GM04503 (cell line): ENCODE measurements around the gene CCSER1.

ENCODE experiments used
- DNase-seq: peaks from one replicate; pipeline ENCODE4 v3.0.0-alpha.2; 2012; ENCODE audit warnings: low read depth

CCSER1 gene

DNA sequence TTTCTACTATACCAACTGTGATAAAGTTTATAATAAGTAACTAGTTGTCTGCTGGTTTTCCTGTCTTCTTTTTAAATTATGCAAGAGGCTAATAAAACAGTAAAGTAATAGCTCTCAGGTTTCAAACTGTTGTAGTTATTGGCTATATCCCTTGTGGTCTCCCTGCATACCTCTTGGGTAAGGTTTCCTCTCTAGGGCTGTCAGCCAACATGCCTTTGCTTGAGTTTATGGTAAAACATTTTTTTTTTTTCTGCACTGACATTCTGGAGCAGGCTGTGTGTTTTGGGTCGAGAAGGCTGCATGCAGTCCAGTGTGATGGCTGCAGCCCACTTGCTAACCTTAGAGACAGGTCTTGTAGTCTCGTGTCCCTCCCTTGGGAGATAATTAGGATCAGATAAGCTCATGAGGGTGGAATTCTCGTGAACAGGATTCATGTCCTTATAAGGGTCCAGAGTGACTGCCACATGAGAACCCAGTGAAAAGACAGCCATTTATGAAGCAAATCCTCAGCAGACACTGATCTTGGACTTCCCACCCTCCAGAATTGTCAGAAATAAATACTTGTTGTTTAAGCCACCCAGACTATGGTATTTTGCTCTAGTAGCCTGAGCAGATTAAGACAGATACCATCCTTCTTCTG is 831.2 kb downstream of the CCSER1 start:
- no peak for DNase-seq

DNA sequence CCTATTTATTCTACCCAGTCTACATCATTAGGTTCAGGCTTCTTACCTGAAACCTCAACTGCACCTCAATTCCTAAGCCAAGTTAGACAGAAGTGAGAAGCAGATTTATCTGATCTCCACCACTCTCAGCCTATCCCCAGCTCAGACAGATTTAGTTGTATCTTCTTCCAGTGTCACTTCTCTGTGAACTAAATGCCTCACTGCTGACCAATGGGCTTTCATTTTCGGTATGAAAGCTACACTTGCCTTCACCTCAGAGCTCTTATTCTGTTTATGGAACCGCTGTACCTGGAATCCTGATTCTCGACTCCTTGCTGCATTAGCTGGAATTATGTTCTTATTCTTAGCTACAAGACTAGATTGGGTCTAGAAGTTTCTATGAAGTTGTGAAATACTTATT is 833.2 kb downstream of the CCSER1 start:
- DNase-seq: no peak

DNA sequence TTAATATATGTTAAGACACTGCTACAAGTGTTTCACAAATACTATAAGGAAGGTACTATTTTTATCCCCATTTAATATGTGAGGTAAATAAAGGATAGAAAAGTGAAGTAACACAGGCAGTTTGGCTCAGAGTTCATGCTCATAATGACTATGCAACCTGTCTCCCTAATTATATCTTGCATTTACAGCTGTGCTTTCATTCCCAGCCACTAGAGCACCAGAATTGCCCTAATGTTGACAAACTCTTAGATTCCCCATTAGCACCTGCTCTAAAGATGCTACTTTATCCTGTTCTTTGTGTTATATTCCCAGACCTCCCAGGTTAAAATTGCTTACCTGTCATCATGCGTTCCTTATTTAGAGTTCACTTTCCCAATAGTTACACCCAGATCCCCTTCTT is 833.6 kb downstream of the CCSER1 start:
- DNase-seq: no peak

DNA sequence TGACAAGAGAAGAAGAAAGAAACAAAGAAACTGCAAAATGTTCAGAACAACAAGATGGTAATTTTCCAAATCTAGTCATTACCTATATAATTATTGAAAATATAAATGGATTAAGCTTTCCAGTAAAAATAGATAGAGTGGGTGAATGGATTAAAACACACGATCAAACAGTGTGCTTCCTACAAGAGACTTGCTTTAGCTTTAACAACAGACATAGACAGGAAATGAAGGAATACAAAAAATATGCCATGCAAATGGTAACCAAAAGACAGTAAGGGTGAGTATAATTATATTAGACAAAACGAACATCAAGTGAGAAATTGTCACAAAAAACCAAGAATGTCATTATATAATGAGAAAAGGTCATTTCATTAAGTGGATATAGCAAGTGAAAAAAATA is 842.8 kb downstream of the CCSER1 start:
- no peak for DNase-seq

DNA sequence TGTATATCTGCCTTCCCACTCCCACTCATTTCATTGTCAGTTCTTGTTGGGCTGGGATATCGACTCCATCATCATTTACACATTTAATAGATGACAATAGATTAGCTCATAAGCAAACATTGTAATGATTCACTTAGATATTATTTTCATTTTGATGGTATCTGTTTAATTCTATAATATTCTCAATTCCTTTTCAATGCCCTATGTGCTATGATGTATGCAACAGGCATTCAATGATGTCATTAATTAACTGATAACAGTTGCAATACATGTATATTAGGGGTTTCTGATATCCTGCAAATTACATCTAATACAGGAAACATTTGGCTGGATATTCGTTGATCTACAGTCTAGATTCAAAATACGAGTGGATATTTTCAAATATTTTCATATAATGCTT is 850.5 kb downstream of the CCSER1 start:
- DNase-seq: no peak

DNA sequence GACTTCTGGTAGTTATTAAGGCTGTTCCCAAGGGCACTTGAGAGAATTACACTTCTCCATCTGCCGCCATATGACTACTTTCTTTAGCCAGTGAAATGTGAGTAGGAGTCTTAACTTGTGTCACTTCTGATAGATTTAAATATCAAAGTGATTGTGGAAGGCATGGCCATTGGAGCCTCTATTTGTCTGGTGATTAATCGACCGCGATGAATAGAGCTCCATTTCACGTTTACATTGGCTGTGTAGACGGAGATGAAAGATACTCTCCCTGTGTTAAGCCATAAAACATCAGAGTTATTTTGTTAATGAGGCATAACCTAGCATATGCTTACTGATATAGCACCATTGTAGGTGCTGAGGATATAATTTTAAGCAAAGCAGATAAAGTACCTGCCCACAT is 852.4 kb downstream of the CCSER1 start:
- DNase-seq: no peak

DNA sequence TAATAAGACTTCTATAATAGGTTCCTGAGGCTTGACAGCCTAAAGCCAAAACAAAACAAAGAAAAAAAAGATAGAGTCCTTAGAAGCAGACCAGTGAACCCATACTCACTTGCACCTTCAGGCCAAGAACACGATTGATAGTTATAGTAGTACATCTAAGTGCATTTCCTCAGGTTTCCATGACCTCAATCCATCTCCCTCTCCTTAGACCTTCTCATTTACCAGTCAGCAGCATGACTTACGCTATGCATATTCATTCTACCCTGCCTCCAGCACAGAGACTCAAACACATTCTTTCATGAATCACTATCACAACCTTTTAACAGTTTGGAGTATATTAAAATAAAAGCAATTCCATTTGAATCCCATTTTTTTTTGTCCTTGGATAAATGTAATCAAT is 855.6 kb downstream of the CCSER1 start:
- DNase-seq: no peak

DNA sequence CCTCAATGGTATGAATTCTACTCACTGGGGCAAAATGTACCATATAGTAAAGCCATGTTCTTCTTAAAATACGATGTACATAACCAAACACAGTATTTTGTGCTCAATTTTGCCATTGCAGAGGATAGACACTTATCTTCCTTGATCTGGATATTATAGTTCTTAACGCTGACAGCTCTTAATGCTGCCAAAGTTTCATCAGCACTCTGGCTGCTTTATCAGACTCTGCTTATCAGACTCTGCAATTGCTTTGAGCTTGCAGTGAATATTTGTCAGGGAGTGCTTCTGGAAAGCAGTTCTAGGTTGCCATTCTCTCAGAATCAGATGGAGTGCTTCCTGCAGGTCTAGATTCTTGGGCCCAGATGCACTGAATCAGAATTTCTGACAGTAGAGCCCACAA is 863.1 kb downstream of the CCSER1 start:
- no peak for DNase-seq

DNA sequence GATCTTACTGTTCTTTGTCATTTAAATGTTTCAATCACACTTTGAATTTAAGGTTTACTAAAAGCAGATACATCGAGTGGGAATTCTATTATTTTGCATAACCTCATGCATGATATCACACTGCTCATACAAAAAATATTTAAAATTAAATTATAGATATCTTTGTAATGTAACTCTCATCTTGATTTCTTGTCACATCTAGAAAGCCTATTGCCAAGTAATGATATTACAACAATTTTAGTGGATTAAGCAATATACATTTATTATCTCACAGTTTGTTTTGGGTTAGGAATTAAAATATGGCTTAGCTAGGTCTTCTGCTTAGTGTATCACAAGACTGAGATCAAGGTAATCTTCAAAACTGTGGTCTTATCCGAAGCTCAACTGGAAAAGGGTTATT is 865.0 kb downstream of the CCSER1 start:
- no peak for DNase-seq

DNA sequence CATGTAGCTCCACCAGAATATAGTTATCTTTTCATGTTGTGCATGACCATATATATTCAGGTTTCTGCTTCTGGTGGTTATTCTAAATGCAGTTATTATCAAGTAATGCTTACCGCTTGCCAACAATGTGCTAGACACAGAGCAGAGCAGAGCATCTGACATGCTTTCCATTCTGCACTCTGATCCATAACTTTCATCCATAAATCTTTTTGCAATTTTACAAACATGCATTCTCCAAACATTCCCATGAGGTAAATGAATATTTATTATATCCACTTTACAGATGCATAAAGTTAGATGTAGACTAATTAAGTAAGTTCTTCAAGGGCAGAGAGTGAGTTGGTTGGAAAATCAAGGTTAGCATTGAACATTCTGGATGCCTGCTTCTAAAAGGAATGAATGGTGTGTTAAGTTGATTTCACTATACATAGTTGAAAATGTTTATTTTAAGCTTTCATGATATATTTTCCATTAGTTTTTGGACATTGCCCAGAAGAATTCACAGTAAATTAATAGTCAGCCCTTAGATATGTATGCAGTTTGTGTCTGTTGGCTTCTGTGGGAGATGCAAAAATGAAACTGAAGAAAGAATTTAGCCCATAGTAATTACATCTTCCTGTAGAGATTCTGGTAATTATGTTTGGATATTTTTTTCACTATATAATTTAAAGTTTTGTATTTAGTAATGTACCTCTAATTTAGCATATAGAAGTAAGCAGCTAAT is 867.8 kb downstream of the CCSER1 start:
- DNase-seq: no peak

DNA sequence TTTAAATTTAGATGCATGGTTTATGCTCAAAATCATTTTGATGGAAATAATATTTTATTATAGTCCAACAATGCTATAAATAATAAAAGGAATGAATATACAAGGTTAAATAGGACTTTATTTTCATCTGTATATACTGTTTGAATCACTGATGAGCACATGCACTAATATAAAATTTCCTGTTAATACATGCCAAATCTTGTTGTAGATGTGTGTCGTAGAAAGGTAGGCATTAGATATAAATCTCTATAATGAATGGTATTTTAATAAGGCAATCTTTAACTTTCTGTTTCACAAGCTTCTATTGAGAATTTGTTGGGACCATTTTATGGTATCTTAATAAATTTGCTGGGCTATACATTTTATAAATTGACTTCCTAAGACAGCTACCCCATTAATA is 868.8 kb downstream of the CCSER1 start:
- DNase-seq: no peak

DNA sequence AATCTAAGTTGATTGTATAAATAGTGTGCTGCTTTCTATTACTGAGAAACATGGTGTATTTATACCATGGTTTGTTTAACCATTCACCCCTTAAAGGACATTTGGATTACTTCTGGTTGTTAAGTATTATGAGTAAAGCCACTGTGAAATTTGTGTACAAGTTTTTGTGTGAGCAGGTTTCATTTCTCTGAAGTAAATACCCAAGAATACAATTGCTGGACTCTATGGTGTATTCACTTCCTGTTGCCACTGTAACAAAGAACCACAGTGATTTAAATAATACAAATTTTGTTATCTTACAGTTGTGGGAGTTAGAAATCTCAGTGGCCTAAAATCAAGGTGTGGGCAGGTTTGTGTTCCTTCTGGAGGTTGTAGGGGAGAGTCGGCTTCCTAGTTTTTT is 869.6 kb downstream of the CCSER1 start:
- no peak for DNase-seq

DNA sequence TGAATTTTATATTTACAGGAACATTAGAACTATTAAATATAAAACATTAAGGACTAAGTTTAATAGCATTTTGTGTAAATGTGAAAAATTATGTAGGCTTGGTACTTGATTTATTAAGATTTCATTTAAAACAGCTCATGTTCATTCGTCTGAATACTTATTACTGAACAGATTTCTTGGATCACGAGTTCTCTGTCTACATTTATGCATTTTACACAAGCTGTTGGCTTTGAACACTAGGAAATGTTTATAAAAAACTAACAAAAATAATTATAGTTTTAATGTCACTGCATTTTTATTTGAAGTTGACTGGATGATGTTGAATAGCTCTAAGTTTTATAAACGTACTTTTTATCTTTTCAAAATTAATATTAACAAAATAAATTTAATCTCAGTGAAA is 888.7 kb downstream of the CCSER1 start:
- DNase-seq: no peak

DNA sequence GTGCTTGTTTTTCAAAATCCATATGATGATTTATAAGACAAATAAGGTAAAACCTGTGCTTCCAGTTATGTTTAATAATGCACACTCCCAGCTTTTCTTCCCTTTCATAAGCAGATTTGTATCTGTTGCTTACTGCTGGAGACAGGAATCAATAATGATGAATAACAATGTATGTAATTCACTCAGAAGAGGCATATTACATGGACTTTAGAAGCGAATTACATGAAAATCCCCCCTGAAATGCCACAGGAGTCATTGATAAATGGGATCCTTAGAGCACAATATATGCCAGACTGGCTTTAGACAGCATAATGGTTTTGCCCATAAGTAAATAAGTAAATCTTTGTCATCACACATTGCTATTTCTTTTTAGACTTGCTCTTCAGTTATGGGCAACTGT is 892.3 kb downstream of the CCSER1 start:
- DNase-seq: no peak

DNA sequence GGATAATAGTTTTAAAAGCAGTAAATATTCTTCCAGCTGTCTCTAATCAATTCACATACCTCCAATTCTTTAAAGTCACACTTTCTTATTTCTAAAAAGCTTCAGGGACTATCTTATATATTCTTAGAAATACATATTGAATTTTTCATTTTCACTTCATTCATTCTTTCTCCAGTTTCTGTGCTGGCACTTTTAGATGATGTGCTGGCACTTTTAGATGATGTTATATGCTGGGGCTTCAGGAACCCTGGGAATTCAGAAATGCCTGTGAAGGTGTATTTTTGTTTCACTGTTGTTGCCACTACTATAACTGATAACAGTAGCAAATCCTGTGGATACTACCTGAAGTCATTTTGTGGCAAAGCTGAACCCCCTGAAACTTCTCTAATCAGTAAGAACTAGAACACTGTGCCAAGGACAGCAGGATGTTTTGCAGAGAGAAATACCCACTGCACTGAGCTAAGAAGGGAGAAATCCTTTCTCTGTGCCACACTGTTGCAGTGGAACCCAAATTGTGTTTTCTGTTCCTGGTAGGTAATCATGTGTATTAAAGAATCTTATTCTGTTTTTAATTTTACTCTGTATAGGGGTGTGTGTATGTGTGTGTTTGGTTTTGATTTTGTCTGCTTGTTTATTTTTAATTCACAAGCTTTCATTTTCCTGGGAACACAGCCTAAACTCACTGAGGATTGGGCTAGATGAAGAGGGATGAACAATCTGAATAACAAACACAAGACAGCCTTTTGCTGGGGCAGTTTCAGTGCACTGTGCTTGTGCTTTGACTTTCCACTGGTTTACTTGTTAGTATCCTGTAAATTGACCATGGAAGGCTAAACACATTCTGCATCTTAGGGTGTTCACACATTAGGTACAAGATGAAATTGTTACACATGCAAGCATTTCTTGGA is 898.3 kb downstream of the CCSER1 start:
- DNase-seq: no peak

DNA sequence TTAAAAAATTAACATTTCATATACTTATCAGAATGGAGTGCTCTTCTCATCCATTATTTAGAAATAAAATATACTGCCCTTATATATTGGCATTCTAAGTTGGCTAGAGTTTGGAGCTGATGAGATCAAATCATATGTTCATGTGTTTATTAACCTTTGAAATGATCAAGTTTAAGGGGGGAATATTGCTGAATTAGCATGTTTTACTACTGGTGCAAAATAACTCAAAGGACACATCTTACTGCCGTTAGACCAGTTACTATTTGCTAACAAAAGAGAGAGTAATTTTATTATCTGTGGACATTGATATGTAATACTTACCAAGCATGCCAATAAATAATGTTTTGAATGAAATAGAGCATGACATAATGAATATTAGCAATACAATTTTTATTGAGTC is 901.0 kb downstream of the CCSER1 start:
- DNase-seq: no peak

DNA sequence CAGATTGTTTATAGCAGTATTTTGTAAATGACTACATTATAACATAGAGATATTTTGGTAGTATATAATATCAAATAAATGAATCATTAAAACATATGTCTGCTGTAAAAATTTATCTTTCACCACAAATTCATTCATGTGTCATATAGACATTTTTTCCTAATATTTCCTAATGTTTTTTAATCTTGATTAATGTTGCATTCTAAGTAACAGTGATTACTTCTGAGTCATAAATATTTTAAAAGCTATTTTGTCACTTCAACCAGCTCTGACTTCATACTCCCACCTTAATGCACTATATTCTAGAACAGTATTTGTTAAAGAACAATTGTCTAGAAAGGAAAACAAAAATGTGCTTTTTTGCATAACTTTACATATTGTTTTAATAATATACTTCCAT is 904.6 kb downstream of the CCSER1 start:
- DNase-seq: no peak

DNA sequence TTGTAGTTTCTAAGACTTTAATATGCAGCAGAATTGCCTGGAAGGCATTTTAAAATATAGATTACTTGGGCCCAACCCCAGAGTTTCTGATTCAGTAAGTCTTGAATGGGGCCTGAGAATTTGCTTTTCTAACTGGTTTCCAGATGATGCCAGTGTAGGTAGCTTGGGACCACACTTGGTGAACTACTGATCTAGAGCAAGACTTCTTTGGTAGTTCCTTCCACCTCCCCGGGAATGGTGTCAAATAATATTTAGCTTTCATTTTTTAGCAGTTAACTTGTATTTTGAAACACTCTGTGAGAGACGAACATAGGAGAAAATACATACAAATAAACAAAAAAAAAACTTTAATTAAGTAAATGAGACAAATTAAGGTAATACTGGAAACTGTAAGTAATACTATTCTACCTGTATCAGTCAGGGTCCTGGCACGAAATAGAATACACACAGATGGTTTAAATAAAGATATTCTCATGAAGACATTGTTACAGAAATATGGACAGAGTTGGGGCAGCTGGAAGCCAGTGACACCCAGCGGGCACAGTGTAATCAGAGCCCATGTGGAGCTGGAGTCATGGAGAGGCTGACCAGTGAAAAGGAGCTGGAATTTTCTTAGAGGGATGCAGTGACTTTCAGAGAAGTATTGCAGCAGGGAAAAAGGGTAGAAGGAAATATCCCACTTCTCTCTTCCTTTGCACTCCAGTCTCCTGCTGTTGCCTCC is 905.7 kb downstream of the CCSER1 start:
- no peak for DNase-seq

DNA sequence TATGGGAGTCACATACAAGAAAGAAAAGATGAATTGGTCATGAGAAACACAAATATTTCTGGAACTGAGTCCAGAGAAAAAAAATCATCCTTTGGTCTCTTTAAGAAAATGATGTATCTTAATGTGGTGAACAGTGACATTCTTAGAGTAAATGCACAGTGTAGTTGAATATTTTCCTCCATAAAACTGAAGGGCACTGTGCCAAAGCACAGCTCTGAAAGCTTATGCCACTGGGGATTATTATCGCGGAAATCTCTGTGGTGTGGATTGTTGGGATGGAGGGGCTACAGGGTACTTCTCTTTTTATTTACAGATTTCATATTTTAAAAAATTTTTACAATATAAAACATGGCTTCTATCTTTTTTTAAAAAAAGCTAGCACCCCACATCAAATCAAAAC is 908.1 kb downstream of the CCSER1 start:
- no peak for DNase-seq

DNA sequence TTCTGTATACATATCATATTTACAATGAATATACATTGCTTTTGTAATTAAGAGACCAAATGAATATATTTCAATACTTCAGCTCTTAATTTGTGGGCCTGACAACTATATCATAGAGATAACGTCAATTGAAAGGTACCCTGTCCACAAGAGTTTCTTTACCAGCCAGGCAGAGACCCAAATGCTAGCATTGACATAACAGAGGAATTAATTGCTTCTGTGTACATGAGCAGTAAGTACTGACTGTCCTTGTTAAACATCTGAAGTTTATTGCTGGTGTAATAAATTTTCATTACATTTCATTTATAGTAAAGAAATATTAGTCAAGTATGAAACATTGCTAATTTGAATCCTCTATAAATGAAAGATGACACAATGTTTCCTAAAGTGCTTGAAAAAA is 910.8 kb downstream of the CCSER1 start:
- DNase-seq: no peak

DNA sequence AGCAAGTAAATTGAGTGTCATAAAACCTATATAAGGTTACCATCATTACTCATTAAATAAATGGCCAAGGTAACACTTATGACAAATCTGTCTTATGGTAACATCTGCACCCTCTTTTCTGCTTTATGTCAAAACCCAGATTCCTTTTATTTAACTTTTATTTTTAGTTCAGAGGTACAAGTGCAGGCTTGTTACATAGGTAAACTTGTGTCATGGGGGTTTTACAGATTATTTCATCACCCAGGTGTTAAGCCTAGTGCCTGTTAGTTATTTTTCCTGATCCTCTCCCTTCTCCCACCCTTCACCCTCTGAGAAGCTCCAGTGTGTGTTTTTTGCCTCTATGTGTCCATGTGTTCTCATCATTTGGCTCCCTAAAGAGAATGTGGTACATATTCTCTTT is 930.7 kb downstream of the CCSER1 start:
- DNase-seq: no peak

DNA sequence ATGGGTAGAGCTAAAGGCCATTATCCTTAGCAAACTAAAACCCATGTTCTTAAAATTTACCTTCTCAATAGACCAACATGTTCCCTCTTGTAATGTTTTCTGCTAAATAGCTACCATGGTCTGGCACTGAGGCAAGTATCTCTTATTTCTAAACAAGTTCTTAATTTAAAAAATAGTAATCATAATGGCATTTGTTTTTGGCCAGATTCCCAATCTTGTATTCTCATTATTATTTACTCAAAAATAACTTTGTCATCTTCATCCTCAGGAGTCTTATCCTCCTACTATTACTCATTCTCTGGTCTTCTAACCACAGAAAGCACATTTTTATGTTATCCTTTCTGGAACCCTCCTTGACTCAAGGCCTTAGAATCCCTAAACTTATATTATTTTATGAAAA is 931.2 kb downstream of the CCSER1 start:
- no peak for DNase-seq
